Neural cell (in vitro differentiated cells): Measurements from ENCODE around the gene MRPL24.

Experiments
- EP300 ChIP-seq: fragments of 450-650 bp; conservative IDR thresholded peaks from 2 replicates; pipeline ENCODE4 v1.6.1; 2014; ENCODE audit warnings: antibody characterized with exemption, mild to moderate bottlenecking, moderate library complexity; ENCODE audit not compliant: poor library complexity, severe bottlenecking
- EZH2 ChIP-seq: fragments of 200-600, 300-800 bp; shearing (Covaris generic), sonication (generic); IDR thresholded peaks from 2 replicates; pipeline ENCODE4 v1.6.1; 2014; ENCODE audit warnings: antibody characterized with exemption, low read length, borderline replicate concordance, mild to moderate bottlenecking; ENCODE audit not compliant: insufficient read depth, poor library complexity, severe bottlenecking
- SMC3 ChIP-seq: fragments of 450-650 bp; conservative IDR thresholded peaks from 2 replicates; pipeline ENCODE4 v1.6.1; 2014; ENCODE audit warnings: antibody characterized with exemption, mild to moderate bottlenecking, moderate library complexity; ENCODE audit not compliant: poor library complexity
- TF ChIP-seq, protein P1 (sequence below): fragments of 450-650 bp; IDR thresholded peaks from 2 replicates; pipeline ENCODE4 v1.5.1; 2014; ENCODE audit warnings: antibody characterized with exemption, mild to moderate bottlenecking, moderate library complexity; ENCODE audit not compliant: poor library complexity, severe bottlenecking
- TF ChIP-seq, protein P2 (sequence below): IDR thresholded peaks from 2 replicates; pipeline ENCODE4 v1.6.1; 2012; ENCODE audit warnings: borderline replicate concordance

DNA sequence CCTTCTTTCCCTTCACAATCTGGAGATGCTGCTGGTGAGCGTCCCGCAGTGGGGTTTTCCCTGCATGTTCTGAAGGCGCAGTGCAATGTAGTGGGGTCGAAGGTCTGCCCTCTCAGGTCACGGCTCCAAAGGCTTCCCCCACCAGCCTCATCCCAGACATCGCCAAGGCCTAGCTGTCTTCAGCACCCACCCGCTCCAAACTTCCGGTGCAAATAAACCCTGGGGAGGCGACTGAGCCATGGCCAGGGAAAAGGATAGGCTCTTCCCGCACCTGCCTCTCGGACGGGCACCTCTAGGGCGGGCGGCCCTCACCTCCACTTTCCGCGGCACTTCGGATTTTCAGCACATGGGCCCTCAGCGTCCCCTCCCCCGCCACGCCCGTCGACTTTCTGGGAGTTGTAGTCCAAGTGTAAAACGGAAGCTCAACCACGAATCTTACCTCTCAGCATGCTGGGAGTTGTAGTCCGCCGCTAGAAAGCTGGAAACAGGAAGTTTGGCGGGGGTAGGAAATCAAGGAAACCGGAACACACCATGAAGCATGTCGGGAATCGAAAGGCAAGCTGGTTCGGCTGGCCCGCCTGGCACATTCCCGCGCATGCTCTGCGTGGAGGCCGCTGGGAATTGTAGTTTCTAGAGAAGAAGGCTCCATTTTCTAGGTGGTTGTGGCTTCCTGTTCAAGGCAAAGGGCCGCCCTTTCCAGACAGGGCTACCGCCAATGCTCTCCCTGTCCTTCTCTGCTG lies at the start of gene MRPL24:
- TF ChIP-seq SMC3 (peak; percentile 57), EP300 (peak; percentile 52), EZH2 (no peak)
- TF ChIP-seq, protein P1, sequence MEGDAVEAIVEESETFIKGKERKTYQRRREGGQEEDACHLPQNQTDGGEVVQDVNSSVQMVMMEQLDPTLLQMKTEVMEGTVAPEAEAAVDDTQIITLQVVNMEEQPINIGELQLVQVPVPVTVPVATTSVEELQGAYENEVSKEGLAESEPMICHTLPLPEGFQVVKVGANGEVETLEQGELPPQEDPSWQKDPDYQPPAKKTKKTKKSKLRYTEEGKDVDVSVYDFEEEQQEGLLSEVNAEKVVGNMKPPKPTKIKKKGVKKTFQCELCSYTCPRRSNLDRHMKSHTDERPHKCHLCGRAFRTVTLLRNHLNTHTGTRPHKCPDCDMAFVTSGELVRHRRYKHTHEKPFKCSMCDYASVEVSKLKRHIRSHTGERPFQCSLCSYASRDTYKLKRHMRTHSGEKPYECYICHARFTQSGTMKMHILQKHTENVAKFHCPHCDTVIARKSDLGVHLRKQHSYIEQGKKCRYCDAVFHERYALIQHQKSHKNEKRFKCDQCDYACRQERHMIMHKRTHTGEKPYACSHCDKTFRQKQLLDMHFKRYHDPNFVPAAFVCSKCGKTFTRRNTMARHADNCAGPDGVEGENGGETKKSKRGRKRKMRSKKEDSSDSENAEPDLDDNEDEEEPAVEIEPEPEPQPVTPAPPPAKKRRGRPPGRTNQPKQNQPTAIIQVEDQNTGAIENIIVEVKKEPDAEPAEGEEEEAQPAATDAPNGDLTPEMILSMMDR: peak; percentile 39
- TF ChIP-seq, protein P2, sequence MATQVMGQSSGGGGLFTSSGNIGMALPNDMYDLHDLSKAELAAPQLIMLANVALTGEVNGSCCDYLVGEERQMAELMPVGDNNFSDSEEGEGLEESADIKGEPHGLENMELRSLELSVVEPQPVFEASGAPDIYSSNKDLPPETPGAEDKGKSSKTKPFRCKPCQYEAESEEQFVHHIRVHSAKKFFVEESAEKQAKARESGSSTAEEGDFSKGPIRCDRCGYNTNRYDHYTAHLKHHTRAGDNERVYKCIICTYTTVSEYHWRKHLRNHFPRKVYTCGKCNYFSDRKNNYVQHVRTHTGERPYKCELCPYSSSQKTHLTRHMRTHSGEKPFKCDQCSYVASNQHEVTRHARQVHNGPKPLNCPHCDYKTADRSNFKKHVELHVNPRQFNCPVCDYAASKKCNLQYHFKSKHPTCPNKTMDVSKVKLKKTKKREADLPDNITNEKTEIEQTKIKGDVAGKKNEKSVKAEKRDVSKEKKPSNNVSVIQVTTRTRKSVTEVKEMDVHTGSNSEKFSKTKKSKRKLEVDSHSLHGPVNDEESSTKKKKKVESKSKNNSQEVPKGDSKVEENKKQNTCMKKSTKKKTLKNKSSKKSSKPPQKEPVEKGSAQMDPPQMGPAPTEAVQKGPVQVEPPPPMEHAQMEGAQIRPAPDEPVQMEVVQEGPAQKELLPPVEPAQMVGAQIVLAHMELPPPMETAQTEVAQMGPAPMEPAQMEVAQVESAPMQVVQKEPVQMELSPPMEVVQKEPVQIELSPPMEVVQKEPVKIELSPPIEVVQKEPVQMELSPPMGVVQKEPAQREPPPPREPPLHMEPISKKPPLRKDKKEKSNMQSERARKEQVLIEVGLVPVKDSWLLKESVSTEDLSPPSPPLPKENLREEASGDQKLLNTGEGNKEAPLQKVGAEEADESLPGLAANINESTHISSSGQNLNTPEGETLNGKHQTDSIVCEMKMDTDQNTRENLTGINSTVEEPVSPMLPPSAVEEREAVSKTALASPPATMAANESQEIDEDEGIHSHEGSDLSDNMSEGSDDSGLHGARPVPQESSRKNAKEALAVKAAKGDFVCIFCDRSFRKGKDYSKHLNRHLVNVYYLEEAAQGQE: no peak
